Loucy (cell line): Measurements from ENCODE around the gene NLRC3.

Source experiments
- CTCF ChIP-seq: fragments of 200-600 bp; sonication (generic); conservative IDR thresholded peaks from 2 replicates; pipeline ENCODE4 v1.5.1; 2014; ENCODE audit warnings: mild to moderate bottlenecking, antibody characterized with exemption, low read length
- EZH2phosphoT487 ChIP-seq: fragments of 200-600 bp; IDR thresholded peaks from 2 replicates; pipeline ENCODE4 v1.6.1; 2018; ENCODE audit warnings: antibody characterized with exemption, mild to moderate bottlenecking, moderate library complexity, borderline replicate concordance

- no peak for TF ChIP-seq CTCF
- no peak for TF ChIP-seq EZH2phosphoT487
Measured at GRCh38 chr16:3534126-3534525, 43.1 kb downstream of the NLRC3 start.
